ENCODE results near the gene TNFRSF18. TPM values are rescaled to one million over a fixed set of nuclear protein-coding genes. Genes with fewer than 3 reads are reported as not detected.

The TNFRSF18 gene
- total RNA-seq, 1 donor from 2014 or later = 1.2 TPM

- Mint-ChIP-seq H3K36me3 (peaks cover under 1% of the 10 kb centered on the region), H3K4me1 (peaks cover under 1% of the 10 kb centered on the region), H3K27me3 (ENCODE audit: low read depth) (peaks cover 12% of the 10 kb centered on the region), H3K9me3 (no peaks in the 10 kb centered on the region), H3K27ac (no peak overlapping the region), H3K4me3 (no peak overlapping the region)
- no peak for DNase-seq (ENCODE audit: low spot score in 2 of 2, unreplicated experiment in 2 of 2)
- TF ChIP-seq, protein P1, sequence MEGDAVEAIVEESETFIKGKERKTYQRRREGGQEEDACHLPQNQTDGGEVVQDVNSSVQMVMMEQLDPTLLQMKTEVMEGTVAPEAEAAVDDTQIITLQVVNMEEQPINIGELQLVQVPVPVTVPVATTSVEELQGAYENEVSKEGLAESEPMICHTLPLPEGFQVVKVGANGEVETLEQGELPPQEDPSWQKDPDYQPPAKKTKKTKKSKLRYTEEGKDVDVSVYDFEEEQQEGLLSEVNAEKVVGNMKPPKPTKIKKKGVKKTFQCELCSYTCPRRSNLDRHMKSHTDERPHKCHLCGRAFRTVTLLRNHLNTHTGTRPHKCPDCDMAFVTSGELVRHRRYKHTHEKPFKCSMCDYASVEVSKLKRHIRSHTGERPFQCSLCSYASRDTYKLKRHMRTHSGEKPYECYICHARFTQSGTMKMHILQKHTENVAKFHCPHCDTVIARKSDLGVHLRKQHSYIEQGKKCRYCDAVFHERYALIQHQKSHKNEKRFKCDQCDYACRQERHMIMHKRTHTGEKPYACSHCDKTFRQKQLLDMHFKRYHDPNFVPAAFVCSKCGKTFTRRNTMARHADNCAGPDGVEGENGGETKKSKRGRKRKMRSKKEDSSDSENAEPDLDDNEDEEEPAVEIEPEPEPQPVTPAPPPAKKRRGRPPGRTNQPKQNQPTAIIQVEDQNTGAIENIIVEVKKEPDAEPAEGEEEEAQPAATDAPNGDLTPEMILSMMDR (IDR thresholded peaks at IDR 0.05; ENCODE audit: unreplicated experiment) = no peak
Measured at GRCh38 chr1:1245817-1246576, 39.6 kb upstream of the TNFRSF18 start.

- no peak for DNase-seq (ENCODE audit: low spot score in 2 of 2, unreplicated experiment in 2 of 2)
- peaks cover 12% of the 10 kb centered on the region for H3K27me3 Mint-ChIP-seq (ENCODE audit: low read depth)
- TF ChIP-seq, protein P1 (IDR thresholded peaks at IDR 0.05; ENCODE audit: unreplicated experiment) = no peak
- no peaks in the 10 kb centered on the region for H3K4me1 Mint-ChIP-seq
- no peak overlapping the region for H3K27ac Mint-ChIP-seq
- no peak overlapping the region for H3K4me3 Mint-ChIP-seq
- H3K36me3 Mint-ChIP-seq = no peaks in the 10 kb centered on the region
- no peaks in the 10 kb centered on the region for H3K9me3 Mint-ChIP-seq
Measured at GRCh38 chr1:1245178-1245816, 38.9 kb upstream of the TNFRSF18 start.

DNA sequence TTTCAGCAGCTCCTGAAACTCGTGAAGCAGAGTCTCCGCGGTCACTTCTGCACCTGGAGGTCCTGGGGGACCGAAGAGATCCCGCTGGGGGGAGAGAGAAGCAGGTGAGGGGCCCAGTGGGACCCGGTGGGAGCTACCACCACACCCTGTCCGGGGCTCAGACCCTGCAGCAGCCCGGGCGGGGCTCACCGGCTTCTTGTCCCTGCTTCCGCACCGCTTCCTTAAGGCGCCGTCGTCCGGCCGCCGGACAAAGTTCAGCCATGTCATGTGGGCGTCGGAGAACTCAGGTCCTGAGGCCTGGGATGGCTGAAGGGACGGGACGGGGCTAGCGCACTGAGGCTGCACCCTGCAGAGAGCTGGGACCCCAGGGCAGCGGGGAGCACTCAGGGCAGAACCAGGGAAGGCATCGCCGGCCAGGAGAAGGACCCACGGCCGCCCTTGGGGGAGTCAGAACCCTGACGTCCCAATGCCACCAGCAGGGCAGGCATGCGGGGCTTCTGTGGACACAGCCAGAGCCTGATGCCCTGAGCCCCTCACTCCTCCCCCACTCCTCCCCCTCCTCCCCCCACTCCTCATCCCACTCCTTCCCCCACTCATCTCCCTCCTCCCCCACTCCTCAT lies 37.9 kb upstream of the TNFRSF18 start:
- no peak for DNase-seq (ENCODE audit: low spot score in 2 of 2, unreplicated experiment in 2 of 2)
- peaks cover 12% of the 10 kb centered on the region for H3K27me3 Mint-ChIP-seq (ENCODE audit: low read depth)
- no peaks in the 10 kb centered on the region for H3K4me1 Mint-ChIP-seq
- H3K36me3 Mint-ChIP-seq = no peaks in the 10 kb centered on the region
- H3K27ac Mint-ChIP-seq = no peak overlapping the region
- H3K4me3 Mint-ChIP-seq = no peak overlapping the region
- H3K9me3 Mint-ChIP-seq = no peaks in the 10 kb centered on the region
- TF ChIP-seq, protein P1 (IDR thresholded peaks at IDR 0.05; ENCODE audit: unreplicated experiment) = no peak

- peaks cover 2% of the 10 kb centered on the region for H3K4me1 Mint-ChIP-seq
- no peak overlapping the region for H3K4me3 Mint-ChIP-seq
- no peak for DNase-seq (ENCODE audit: low spot score in 2 of 2, unreplicated experiment in 2 of 2)
- H3K27ac Mint-ChIP-seq = no peak overlapping the region
- no peaks in the 10 kb centered on the region for H3K36me3 Mint-ChIP-seq
- TF ChIP-seq, protein P1 (IDR thresholded peaks at IDR 0.05; ENCODE audit: unreplicated experiment) = no peak
- no peaks in the 10 kb centered on the region for H3K9me3 Mint-ChIP-seq
- H3K27me3 Mint-ChIP-seq (ENCODE audit: low read depth) = peaks cover 12% of the 10 kb centered on the region
Measured at GRCh38 chr1:1243807-1244191, 37.4 kb upstream of the TNFRSF18 start.

- Mint-ChIP-seq H3K27me3 (ENCODE audit: low read depth) (peaks cover 12% of the 10 kb centered on the region), H3K4me3 (no peak overlapping the region), H3K9me3 (no peaks in the 10 kb centered on the region), H3K36me3 (no peaks in the 10 kb centered on the region), H3K27ac (no peak overlapping the region), H3K4me1 (peaks cover 2% of the 10 kb centered on the region)
- DNase-seq (ENCODE audit: low spot score in 2 of 2, unreplicated experiment in 2 of 2) = no peak
- TF ChIP-seq, protein P1 (IDR thresholded peaks at IDR 0.05; ENCODE audit: unreplicated experiment) = no peak
Measured at GRCh38 chr1:1243266-1243660, 36.9 kb upstream of the TNFRSF18 start.

Measured in mesothelial cell of epicardium (in vitro differentiated cells).